Measurements from ENCODE around the gene LBH.

DNA sequence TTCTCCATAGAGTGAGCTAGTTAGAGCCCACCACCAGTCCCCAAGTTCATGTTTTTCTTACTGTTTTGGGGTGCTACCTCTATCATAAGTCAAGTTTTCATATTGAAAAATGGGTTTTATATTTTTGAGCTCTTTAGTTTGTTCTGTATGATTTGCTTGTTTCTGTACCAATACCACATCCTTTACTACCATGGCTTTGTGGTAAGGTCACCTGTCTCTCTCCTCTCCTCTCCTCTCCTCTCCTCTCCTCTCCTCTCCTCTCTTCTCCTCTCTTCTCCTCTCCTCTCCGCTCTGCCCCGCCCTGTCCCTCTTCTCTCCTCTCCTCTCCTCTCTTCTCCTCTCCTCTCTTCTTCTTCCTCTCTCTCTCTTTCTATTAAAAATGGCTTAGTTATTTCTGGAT, 22.1 kb upstream of the LBH start:
- TF ChIP-seq CTCF (IDR thresholded peaks at IDR 0.05) (no peak), POLR2A (IDR thresholded peaks at IDR 0.05) (no peak)
